HCT116 (cell line): ENCODE measurements around the gene GIPC3. TPM values are rescaled to one million over a fixed set of nuclear protein-coding genes. Genes with fewer than 3 reads are reported as not detected.

Experiments
- ATAC-seq: fragments of 200-7000 bp; cut with Tn5 transposase; 2 replicates; pipeline ENCODE4 v1.9.1; 2020; ENCODE audit warnings: mild to moderate bottlenecking, moderate library complexity
- BruUV-seq: library from RNA; stranded (reverse); fragments of 400-500 nt; replicated peaks from 2 replicates; lab custom pipeline; 2021; lab: Mats Ljungman, UMichigan
- CTCF ChIA-PET: fragments of 300-600 bp; sonication (Branson Sonifier 250); formaldehyde crosslinking; loops from one replicate; lab custom pipeline; 2021; ENCODE audit warnings: antibody characterized with exemption; lab: Charles Lee
- POLR2A ChIA-PET: fragments of 300-600, 350-600 bp; sonication (Branson Sonifier 250); formaldehyde crosslinking; loops from one replicate; lab custom pipeline; 2021; ENCODE audit warnings: antibody characterized with exemption; lab: Charles Lee
- RAD21 ChIA-PET, 2 experiments: fragments of 300-600 bp; sonication (Branson Sonifier 250); formaldehyde crosslinking; loops; one replicate each; lab custom pipeline; 2023; ENCODE audit warnings: low total read pairs in 2 of 2; ENCODE audit not compliant: uncharacterized antibody in 2 of 2, unreplicated experiment in 2 of 2, low non-redundant PET in 1 of 2; lab: Charles Lee
- DNase-seq: peaks from one replicate; pipeline ENCODE4 v3.0.0-alpha.2; 2010; ENCODE audit warnings: low read depth, low spot score
- H2AFZ ChIP-seq: fragments of 200-600 bp; shearing (Covaris generic), sonication (generic); 2 replicates; pipeline ENCODE4 v1.6.1; 2017; ENCODE audit warnings: low read depth, mixed run types, mixed read lengths, antibody characterized with exemption, low read length; ENCODE audit not compliant: poor library complexity, severe bottlenecking
- H3K27ac ChIP-seq: 2 replicates; pipeline ENCODE4 v1.5.1; 2012; ENCODE audit warnings: low read depth, low read length
- H3K27me3 ChIP-seq: fragments of 200-600 bp; sonication (generic); 2 replicates; pipeline ENCODE4 v1.6.1; 2016; ENCODE audit warnings: mixed run types, low read length, mixed read lengths; ENCODE audit not compliant: insufficient read depth
- H3K36me3 ChIP-seq, 2 experiments: fragments of 200-500 bp in 1 of 2; fragments of 200-600 bp in 1 of 2; sonication (Bioruptor generic) in 1 of 2; sonication (generic) in 1 of 2; 2 replicates each; pipeline versions ENCODE4 v1.5.1 to v1.6.1; 2014 to 2016; ENCODE audit warnings: low read length in 2 of 2, inconsistent platforms in 1 of 2, mixed read lengths in 1 of 2, mixed run types in 1 of 2; ENCODE audit not compliant: insufficient read depth in 2 of 2, control insufficient read depth in 1 of 2
- H3K4me1 ChIP-seq, 2 experiments: fragments of 200-600 bp in 1 of 2; sonication (generic) in 1 of 2; 2 replicates each; pipeline versions ENCODE4 v1.5.1 to v1.6.1; 2012 to 2017; ENCODE audit warnings: low read length in 2 of 2, inconsistent platforms in 1 of 2, mild to moderate bottlenecking in 1 of 2, mixed read lengths in 1 of 2, mixed run types in 1 of 2, moderate library complexity in 1 of 2; ENCODE audit not compliant: insufficient read depth in 2 of 2, control insufficient read depth in 1 of 2
- H3K4me2 ChIP-seq: fragments of 200-600 bp; sonication (generic); 2 replicates; pipeline ENCODE4 v1.6.1; 2017; ENCODE audit warnings: mixed run types, low read length, mixed read lengths
- H3K4me3 ChIP-seq, 2 experiments: fragments of 200-600 bp in 1 of 2; sonication (generic) in 1 of 2; replicated peaks in 1 of 2; 2 replicates each; pipeline ENCODE4 v1.5.1; 2011 to 2016; ENCODE audit warnings: low read length in 2 of 2, control low read depth in 1 of 2, low read depth in 1 of 2, mild to moderate bottlenecking in 1 of 2, mixed read lengths in 1 of 2, mixed run types in 1 of 2
- H3K79me2 ChIP-seq: fragments of 200-600 bp; sonication (generic); 2 replicates; pipeline ENCODE4 v1.6.1; 2017; ENCODE audit warnings: mild to moderate bottlenecking, mixed run types, low read length, moderate library complexity, mixed read lengths; ENCODE audit not compliant: insufficient read depth
- H3K9ac ChIP-seq: fragments of 200-600 bp; sonication (generic); 2 replicates; pipeline ENCODE4 v1.6.1; 2016; ENCODE audit warnings: low read length, mixed read lengths
- H3K9me2 ChIP-seq: fragments of 200-600 bp; sonication (generic), shearing (Covaris generic); 2 replicates; pipeline ENCODE4 v1.6.1; 2017; ENCODE audit warnings: mixed run types, mild to moderate bottlenecking, moderate library complexity; ENCODE audit not compliant: insufficient read depth
- H3K9me3 ChIP-seq, 2 experiments: fragments of 200-500 bp in 1 of 2; fragments of 200-600 bp in 1 of 2; sonication (Bioruptor generic) in 1 of 2; sonication (generic) in 1 of 2; 2 replicates each; pipeline ENCODE4 v1.6.1; 2014 to 2017; ENCODE audit warnings: low read length in 2 of 2, mixed read lengths in 2 of 2, inconsistent platforms in 1 of 2, low read depth in 1 of 2, mild to moderate bottlenecking in 1 of 2, mixed run types in 1 of 2, moderate library complexity in 1 of 2; ENCODE audit not compliant: control insufficient read depth in 1 of 2, insufficient read depth in 1 of 2
- H4K20me1 ChIP-seq: fragments of 200-600 bp; sonication (generic), shearing (Covaris generic); 2 replicates; pipeline ENCODE4 v1.6.1; 2017; ENCODE audit warnings: mixed run types, mild to moderate bottlenecking, moderate library complexity; ENCODE audit not compliant: insufficient read depth
- ELF1 ChIP-seq: IDR thresholded peaks from 2 replicates; pipeline ENCODE4 v1.6.1; 2012; ENCODE audit warnings: low read depth, borderline replicate concordance
- JUND ChIP-seq: IDR thresholded peaks from 2 replicates; pipeline ENCODE4 v1.6.1; 2012
- RAD21 ChIP-seq: IDR thresholded peaks from 2 replicates; pipeline ENCODE4 v1.6.1; 2012; ENCODE audit warnings: low read depth, mild to moderate bottlenecking
- SIN3A ChIP-seq: IDR thresholded peaks from 2 replicates; pipeline ENCODE4 v1.6.1; 2012; ENCODE audit warnings: low read depth
- SP1 ChIP-seq: IDR thresholded peaks from 2 replicates; pipeline ENCODE4 v1.6.1; 2012; ENCODE audit warnings: low read depth
- SRF ChIP-seq: IDR thresholded peaks from 2 replicates; pipeline ENCODE4 v1.6.1; 2012; ENCODE audit warnings: low read depth
- TCF7L2 ChIP-seq: IDR thresholded peaks from 2 replicates; pipeline ENCODE4 v1.7.0; 2011; ENCODE audit warnings: borderline replicate concordance, inconsistent platforms; ENCODE audit not compliant: insufficient read depth, insufficient read length; ENCODE audit errors: extremely low read depth
- intact Hi-C: fragments of 100-400 bp; cut with micrococcal nuclease; formaldehyde crosslinking; loops from 2 replicates; pipeline ENCODE4 v1.10.0; 2022
- total RNA-seq: library from RNA; stranded (reverse); gene quantifications from one replicate; pipeline ENCODE4 v1.2.1, GENCODE V29; 2021; ENCODE audit not compliant: unreplicated experiment
- TF ChIP-seq, protein P1 (sequence below): IDR thresholded peaks from 2 replicates; pipeline ENCODE4 v1.6.1; 2012; ENCODE audit warnings: low read depth
- TF ChIP-seq, protein P2 (sequence below): IDR thresholded peaks from 2 replicates; pipeline ENCODE4 v1.6.1; 2011; ENCODE audit warnings: mild to moderate bottlenecking, low read length, moderate library complexity; ENCODE audit not compliant: insufficient replicate concordance; ENCODE audit errors: extremely low read depth

The GIPC3 gene
- total RNA-seq, 1 experiment from 2014 or later, result not detected

GRCh38 chr19:3634496-3635045, 49.3 kb downstream of the GIPC3 start (continued):
- TF ChIP-seq, protein P1, sequence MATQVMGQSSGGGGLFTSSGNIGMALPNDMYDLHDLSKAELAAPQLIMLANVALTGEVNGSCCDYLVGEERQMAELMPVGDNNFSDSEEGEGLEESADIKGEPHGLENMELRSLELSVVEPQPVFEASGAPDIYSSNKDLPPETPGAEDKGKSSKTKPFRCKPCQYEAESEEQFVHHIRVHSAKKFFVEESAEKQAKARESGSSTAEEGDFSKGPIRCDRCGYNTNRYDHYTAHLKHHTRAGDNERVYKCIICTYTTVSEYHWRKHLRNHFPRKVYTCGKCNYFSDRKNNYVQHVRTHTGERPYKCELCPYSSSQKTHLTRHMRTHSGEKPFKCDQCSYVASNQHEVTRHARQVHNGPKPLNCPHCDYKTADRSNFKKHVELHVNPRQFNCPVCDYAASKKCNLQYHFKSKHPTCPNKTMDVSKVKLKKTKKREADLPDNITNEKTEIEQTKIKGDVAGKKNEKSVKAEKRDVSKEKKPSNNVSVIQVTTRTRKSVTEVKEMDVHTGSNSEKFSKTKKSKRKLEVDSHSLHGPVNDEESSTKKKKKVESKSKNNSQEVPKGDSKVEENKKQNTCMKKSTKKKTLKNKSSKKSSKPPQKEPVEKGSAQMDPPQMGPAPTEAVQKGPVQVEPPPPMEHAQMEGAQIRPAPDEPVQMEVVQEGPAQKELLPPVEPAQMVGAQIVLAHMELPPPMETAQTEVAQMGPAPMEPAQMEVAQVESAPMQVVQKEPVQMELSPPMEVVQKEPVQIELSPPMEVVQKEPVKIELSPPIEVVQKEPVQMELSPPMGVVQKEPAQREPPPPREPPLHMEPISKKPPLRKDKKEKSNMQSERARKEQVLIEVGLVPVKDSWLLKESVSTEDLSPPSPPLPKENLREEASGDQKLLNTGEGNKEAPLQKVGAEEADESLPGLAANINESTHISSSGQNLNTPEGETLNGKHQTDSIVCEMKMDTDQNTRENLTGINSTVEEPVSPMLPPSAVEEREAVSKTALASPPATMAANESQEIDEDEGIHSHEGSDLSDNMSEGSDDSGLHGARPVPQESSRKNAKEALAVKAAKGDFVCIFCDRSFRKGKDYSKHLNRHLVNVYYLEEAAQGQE, result no peak
- TF ChIP-seq RAD21, result no peak

- intact Hi-C loops, result no loop called here
- no peak for DNase-seq
- CTCF ChIA-PET, result no interaction called here
- H3K4me1 ChIP-seq, result no peaks in the 10 kb centered on the region
- no TSS peak for BruUV-seq
- H3K9me3 ChIP-seq, result no peaks in the 10 kb centered on the region
- no peak overlapping the region for H3K9ac ChIP-seq
- POLR2A ChIA-PET, result no interaction called here
- H3K4me3 ChIP-seq, result no peak overlapping the region
- H3K36me3 ChIP-seq, result no peaks in the 10 kb centered on the region; a peak in 1 of 4 replicates
- H4K20me1 ChIP-seq, result no peaks in the 10 kb centered on the region
- H3K9me2 ChIP-seq, result no peaks in the 10 kb centered on the region
- TF ChIP-seq, protein P2, sequence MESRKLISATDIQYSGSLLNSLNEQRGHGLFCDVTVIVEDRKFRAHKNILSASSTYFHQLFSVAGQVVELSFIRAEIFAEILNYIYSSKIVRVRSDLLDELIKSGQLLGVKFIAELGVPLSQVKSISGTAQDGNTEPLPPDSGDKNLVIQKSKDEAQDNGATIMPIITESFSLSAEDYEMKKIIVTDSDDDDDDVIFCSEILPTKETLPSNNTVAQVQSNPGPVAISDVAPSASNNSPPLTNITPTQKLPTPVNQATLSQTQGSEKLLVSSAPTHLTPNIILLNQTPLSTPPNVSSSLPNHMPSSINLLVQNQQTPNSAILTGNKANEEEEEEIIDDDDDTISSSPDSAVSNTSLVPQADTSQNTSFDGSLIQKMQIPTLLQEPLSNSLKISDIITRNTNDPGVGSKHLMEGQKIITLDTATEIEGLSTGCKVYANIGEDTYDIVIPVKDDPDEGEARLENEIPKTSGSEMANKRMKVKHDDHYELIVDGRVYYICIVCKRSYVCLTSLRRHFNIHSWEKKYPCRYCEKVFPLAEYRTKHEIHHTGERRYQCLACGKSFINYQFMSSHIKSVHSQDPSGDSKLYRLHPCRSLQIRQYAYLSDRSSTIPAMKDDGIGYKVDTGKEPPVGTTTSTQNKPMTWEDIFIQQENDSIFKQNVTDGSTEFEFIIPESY, result no peak
- TF ChIP-seq SRF (no peak), ELF1 (no peak), TCF7L2 (no peak), SIN3A (no peak), SP1 (no peak), JUND (no peak)
- TF ChIP-seq, protein P1, result no peak
- H3K27ac ChIP-seq, result no peak overlapping the region
- no peak overlapping the region for H2AFZ ChIP-seq
- H3K27me3 ChIP-seq, result no peaks in the 10 kb centered on the region
- RAD21 ChIA-PET, result no interaction called here
- no peak overlapping the region for H3K4me2 ChIP-seq
- ATAC-seq, result no peak
- H3K79me2 ChIP-seq, result no peaks in the 10 kb centered on the region
These were observed 51.2 kb downstream of the GIPC3 start for GRCh38 chr19:3636506-3636905.
